HEK293 (cell line): Measurements from ENCODE around the gene SIRT7.

Experiments used
- CTCF ChIP-seq: fragments of 450-650 bp; formaldehyde crosslinking; IDR thresholded peaks from 2 replicates; pipeline ENCODE4 v1.5.1; 2016; ENCODE audit warnings: missing biosample characterization, missing genetic modification characterization
- GLI2 ChIP-seq: fragments of 450-650 bp; formaldehyde crosslinking; IDR thresholded peaks from 2 replicates; pipeline ENCODE4; 2017; ENCODE audit warnings: missing biosample characterization, missing genetic modification characterization, low read depth, borderline replicate concordance
- IKZF3 ChIP-seq: fragments of 450-650 bp; IDR thresholded peaks from 2 replicates; pipeline ENCODE4 v1.5.0; 2018; ENCODE audit warnings: missing biosample characterization, mild to moderate bottlenecking, missing genetic modification characterization, moderate library complexity
- KLF16 ChIP-seq: fragments of 450-650 bp; formaldehyde crosslinking; IDR thresholded peaks from 2 replicates; pipeline ENCODE4 v1.5.1; 2017; ENCODE audit warnings: missing biosample characterization, missing genetic modification characterization
- KLF8 ChIP-seq: fragments of 450-650 bp; formaldehyde crosslinking; IDR thresholded peaks from 2 replicates; pipeline ENCODE4 v1.5.1; 2016; ENCODE audit warnings: missing biosample characterization, missing genetic modification characterization
- KLF9 ChIP-seq: fragments of 450-650 bp; formaldehyde crosslinking; IDR thresholded peaks from 2 replicates; pipeline ENCODE4 v1.5.1; 2016; ENCODE audit warnings: missing biosample characterization, missing genetic modification characterization, low read depth
- SALL2 ChIP-seq: fragments of 450-650 bp; formaldehyde crosslinking; IDR thresholded peaks from 2 replicates; pipeline ENCODE4 v1.5.0; 2017; ENCODE audit warnings: missing biosample characterization, mild to moderate bottlenecking, missing genetic modification characterization, borderline replicate concordance
- YY2 ChIP-seq: fragments of 450-650 bp; formaldehyde crosslinking; IDR thresholded peaks from 2 replicates; pipeline ENCODE4 v1.5.1; 2016; ENCODE audit warnings: missing biosample characterization, missing genetic modification characterization
- ZBTB48 ChIP-seq: fragments of 450-650 bp; formaldehyde crosslinking; IDR thresholded peaks from 2 replicates; pipeline ENCODE4 v1.5.1; 2016; ENCODE audit warnings: missing biosample characterization, missing genetic modification characterization
- ZBTB7A ChIP-seq: fragments of 450-650 bp; formaldehyde crosslinking; IDR thresholded peaks from 2 replicates; pipeline ENCODE4 v1.5.1; 2016; ENCODE audit warnings: low read depth, missing biosample characterization, missing genetic modification characterization
- ZBTB8A ChIP-seq: fragments of 450-650 bp; formaldehyde crosslinking; IDR thresholded peaks from 2 replicates; pipeline ENCODE4 v1.5.1; 2016; ENCODE audit warnings: missing biosample characterization, missing genetic modification characterization
- ZFHX2 ChIP-seq: fragments of 450-650 bp; formaldehyde crosslinking; conservative IDR thresholded peaks from 2 replicates; pipeline ENCODE4 v1.5.1; 2016; ENCODE audit warnings: missing biosample characterization, missing genetic modification characterization
- ZFP41 ChIP-seq: fragments of 450-650 bp; formaldehyde crosslinking; IDR thresholded peaks from 2 replicates; pipeline ENCODE4 v1.5.1; 2016; ENCODE audit warnings: missing biosample characterization, missing genetic modification characterization, borderline replicate concordance
- ZNF10 ChIP-seq: fragments of 450-650 bp; formaldehyde crosslinking; IDR thresholded peaks from 2 replicates; pipeline ENCODE4 v1.5.1; 2017; ENCODE audit warnings: missing biosample characterization, missing genetic modification characterization
- ZNF140 ChIP-seq: fragments of 450-650 bp; formaldehyde crosslinking; IDR thresholded peaks from 2 replicates; pipeline ENCODE4 v1.5.1; 2016; ENCODE audit warnings: missing biosample characterization, missing genetic modification characterization
- ZNF16 ChIP-seq: fragments of 450-650 bp; formaldehyde crosslinking; IDR thresholded peaks from 2 replicates; pipeline ENCODE4 v1.5.1; 2016; ENCODE audit warnings: low read depth, missing biosample characterization, missing genetic modification characterization
- ZNF169 ChIP-seq: fragments of 450-650 bp; formaldehyde crosslinking; IDR thresholded peaks from 2 replicates; pipeline ENCODE4 v1.5.1; 2016; ENCODE audit warnings: missing biosample characterization, missing genetic modification characterization
- ZNF211 ChIP-seq: fragments of 450-650 bp; formaldehyde crosslinking; IDR thresholded peaks from 2 replicates; pipeline ENCODE4 v1.5.1; 2016; ENCODE audit warnings: low read depth, missing biosample characterization, missing genetic modification characterization
- ZNF23 ChIP-seq: fragments of 450-650 bp; formaldehyde crosslinking; IDR thresholded peaks from 2 replicates; pipeline ENCODE4 v1.5.1; 2016; ENCODE audit warnings: missing biosample characterization, missing genetic modification characterization, borderline replicate concordance
- ZNF239 ChIP-seq: fragments of 450-650 bp; formaldehyde crosslinking; IDR thresholded peaks from 2 replicates; pipeline ENCODE4 v1.5.1; 2016; ENCODE audit warnings: missing biosample characterization, missing genetic modification characterization
- ZNF24 ChIP-seq: fragments of 450-650 bp; formaldehyde crosslinking; IDR thresholded peaks from 2 replicates; pipeline ENCODE4 v1.5.1; 2016; ENCODE audit warnings: missing biosample characterization, missing genetic modification characterization
- ZNF302 ChIP-seq: fragments of 450-650 bp; formaldehyde crosslinking; IDR thresholded peaks from 2 replicates; pipeline ENCODE4 v1.5.1; 2016; ENCODE audit warnings: missing biosample characterization, missing genetic modification characterization, low read depth
- ZNF48 ChIP-seq: fragments of 450-650 bp; formaldehyde crosslinking; IDR thresholded peaks from 2 replicates; pipeline ENCODE4 v1.5.1; 2016; ENCODE audit warnings: missing biosample characterization, missing genetic modification characterization
- ZNF555 ChIP-seq: fragments of 450-650 bp; formaldehyde crosslinking; conservative IDR thresholded peaks from 2 replicates; pipeline ENCODE4 v1.5.1; 2017; ENCODE audit warnings: missing biosample characterization, mild to moderate bottlenecking, missing genetic modification characterization, inconsistent platforms
- ZNF561 ChIP-seq: fragments of 450-650 bp; IDR thresholded peaks from 2 replicates; pipeline ENCODE4 v1.5.1; 2018; ENCODE audit warnings: missing biosample characterization, missing genetic modification characterization, borderline replicate concordance
- ZNF600 ChIP-seq: fragments of 450-650 bp; formaldehyde crosslinking; IDR thresholded peaks from 2 replicates; pipeline ENCODE4 v1.5.1; 2016; ENCODE audit warnings: missing biosample characterization, missing genetic modification characterization
- ZNF654 ChIP-seq: fragments of 450-650 bp; formaldehyde crosslinking; IDR thresholded peaks from 2 replicates; pipeline ENCODE4 v1.5.1; 2016; ENCODE audit warnings: low read depth, missing biosample characterization, missing genetic modification characterization
- ZNF658 ChIP-seq: fragments of 450-650 bp; formaldehyde crosslinking; IDR thresholded peaks from 2 replicates; pipeline ENCODE4; 2016; ENCODE audit warnings: missing biosample characterization, missing genetic modification characterization
- ZNF660 ChIP-seq: fragments of 450-650 bp; IDR thresholded peaks from 2 replicates; pipeline ENCODE4 v1.5.1; 2018; ENCODE audit warnings: missing biosample characterization, mild to moderate bottlenecking, missing genetic modification characterization
- ZNF677 ChIP-seq: fragments of 450-650 bp; IDR thresholded peaks from 2 replicates; pipeline ENCODE4 v1.5.0; 2018; ENCODE audit warnings: missing biosample characterization, mild to moderate bottlenecking, missing genetic modification characterization, moderate library complexity
- ZNF768 ChIP-seq: fragments of 450-650 bp; formaldehyde crosslinking; IDR thresholded peaks from 2 replicates; pipeline ENCODE4 v1.5.1; 2018; ENCODE audit warnings: missing biosample characterization, mild to moderate bottlenecking, missing genetic modification characterization
- ZSCAN30 ChIP-seq: fragments of 450-650 bp; IDR thresholded peaks from 2 replicates; pipeline ENCODE4 v1.5.1; 2018; ENCODE audit warnings: missing biosample characterization, mild to moderate bottlenecking, missing genetic modification characterization, moderate library complexity
- TF ChIP-seq, protein P1 (sequence below): fragments of 450-650 bp; formaldehyde crosslinking; IDR thresholded peaks from 2 replicates; pipeline ENCODE4 v1.5.0; 2017; ENCODE audit warnings: missing biosample characterization, missing genetic modification characterization, borderline replicate concordance
- TF ChIP-seq, protein P2 (sequence below): fragments of 450-650 bp; formaldehyde crosslinking; IDR thresholded peaks from 2 replicates; pipeline ENCODE4 v1.5.1; 2016; ENCODE audit warnings: missing biosample characterization, missing genetic modification characterization
- TF ChIP-seq, protein P3 (sequence below): fragments of 450-650 bp; formaldehyde crosslinking; IDR thresholded peaks from 2 replicates; pipeline ENCODE4 v1.5.1; 2016; ENCODE audit warnings: missing biosample characterization, missing genetic modification characterization

Gene SIRT7

GRCh38 chr17:81926451-81927151, 8.6 kb upstream of the SIRT7 start (continued):
- TF ChIP-seq CTCF (no peak), ZNF10 (tag by site-specific recombination) (no peak), ZNF48 (tag by site-specific recombination) (no peak), ZBTB7A (peak; percentile 85), KLF8 (tag by site-specific recombination) (peak; percentile 82; the same call in 1 of the 2 replicates), SALL2 (tag by site-specific recombination) (no peak), ZFHX2 (peak; percentile 85), IKZF3 (tag by site-specific recombination) (peak; percentile 94), ZNF302 (tag by site-specific recombination) (no peak), ZBTB8A (tag by site-specific recombination) (peak; percentile 86), KLF9 (tag by site-specific recombination) (peak; percentile 61; the same call in 1 of the 2 replicates), ZNF169 (no peak), KLF16 (tag by site-specific recombination) (peak; percentile 69), ZNF561 (tag by site-specific recombination) (no peak; the same call in 1 of the 2 replicates), ZFP41 (tag by site-specific recombination) (no peak), ZNF660 (tag by site-specific recombination) (peak; percentile 77; the same call in 1 of the 2 replicates), ZBTB48 (tag by site-specific recombination) (peak; percentile 75; the same call in 1 of the 2 replicates), ZNF23 (tag by site-specific recombination) (no peak), ZNF654 (no peak), ZNF677 (tag by site-specific recombination) (no peak), YY2 (tag by site-specific recombination) (no peak), ZNF768 (tag by site-specific recombination) (no peak), GLI2 (no peak; the same call in 1 of the 2 replicates), ZNF555 (tag by site-specific recombination) (no peak), ZNF658 (tag by site-specific recombination) (no peak), ZNF600 (tag by site-specific recombination) (peak; percentile 40; the same call in 1 of the 2 replicates), ZNF140 (tag by site-specific recombination) (no peak), ZNF16 (tag by site-specific recombination) (no peak), ZSCAN30 (tag by site-specific recombination) (no peak; the same call in 1 of the 2 replicates), ZNF239 (no peak), ZNF211 (tag by site-specific recombination) (no peak), ZNF24 (tag by site-specific recombination) (peak; percentile 79; the same call in 1 of the 2 replicates)
- TF ChIP-seq, protein P1, sequence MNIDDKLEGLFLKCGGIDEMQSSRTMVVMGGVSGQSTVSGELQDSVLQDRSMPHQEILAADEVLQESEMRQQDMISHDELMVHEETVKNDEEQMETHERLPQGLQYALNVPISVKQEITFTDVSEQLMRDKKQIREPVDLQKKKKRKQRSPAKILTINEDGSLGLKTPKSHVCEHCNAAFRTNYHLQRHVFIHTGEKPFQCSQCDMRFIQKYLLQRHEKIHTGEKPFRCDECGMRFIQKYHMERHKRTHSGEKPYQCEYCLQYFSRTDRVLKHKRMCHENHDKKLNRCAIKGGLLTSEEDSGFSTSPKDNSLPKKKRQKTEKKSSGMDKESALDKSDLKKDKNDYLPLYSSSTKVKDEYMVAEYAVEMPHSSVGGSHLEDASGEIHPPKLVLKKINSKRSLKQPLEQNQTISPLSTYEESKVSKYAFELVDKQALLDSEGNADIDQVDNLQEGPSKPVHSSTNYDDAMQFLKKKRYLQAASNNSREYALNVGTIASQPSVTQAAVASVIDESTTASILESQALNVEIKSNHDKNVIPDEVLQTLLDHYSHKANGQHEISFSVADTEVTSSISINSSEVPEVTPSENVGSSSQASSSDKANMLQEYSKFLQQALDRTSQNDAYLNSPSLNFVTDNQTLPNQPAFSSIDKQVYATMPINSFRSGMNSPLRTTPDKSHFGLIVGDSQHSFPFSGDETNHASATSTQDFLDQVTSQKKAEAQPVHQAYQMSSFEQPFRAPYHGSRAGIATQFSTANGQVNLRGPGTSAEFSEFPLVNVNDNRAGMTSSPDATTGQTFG (tag by site-specific recombination): no peak
- TF ChIP-seq, protein P2, sequence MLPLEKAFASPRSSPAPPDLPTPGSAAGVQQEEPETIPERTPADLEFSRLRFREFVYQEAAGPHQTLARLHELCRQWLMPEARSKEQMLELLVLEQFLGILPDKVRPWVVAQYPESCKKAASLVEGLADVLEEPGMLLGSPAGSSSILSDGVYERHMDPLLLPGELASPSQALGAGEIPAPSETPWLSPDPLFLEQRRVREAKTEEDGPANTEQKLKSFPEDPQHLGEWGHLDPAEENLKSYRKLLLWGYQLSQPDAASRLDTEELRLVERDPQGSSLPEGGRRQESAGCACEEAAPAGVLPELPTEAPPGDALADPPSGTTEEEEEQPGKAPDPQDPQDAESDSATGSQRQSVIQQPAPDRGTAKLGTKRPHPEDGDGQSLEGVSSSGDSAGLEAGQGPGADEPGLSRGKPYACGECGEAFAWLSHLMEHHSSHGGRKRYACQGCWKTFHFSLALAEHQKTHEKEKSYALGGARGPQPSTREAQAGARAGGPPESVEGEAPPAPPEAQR (tag by site-specific recombination): no peak
- TF ChIP-seq, protein P3, sequence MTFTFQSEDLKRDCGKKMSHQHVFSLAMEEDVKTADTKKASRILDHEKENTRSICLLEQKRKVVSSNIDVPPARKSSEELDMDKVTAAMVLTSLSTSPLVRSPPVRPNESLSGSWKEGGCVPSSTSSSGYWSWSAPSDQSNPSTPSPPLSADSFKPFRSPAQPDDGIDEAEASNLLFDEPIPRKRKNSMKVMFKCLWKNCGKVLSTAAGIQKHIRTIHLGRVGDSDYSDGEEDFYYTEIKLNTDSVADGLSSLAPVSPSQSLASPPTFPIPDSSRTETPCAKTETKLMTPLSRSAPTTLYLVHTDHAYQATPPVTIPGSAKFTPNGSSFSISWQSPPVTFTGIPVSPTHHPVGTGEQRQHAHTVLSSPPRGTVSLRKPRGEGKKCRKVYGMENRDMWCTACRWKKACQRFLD (tag by site-specific recombination): no peak
